ENCODE measurements around the gene MAT2B. TPM values are rescaled to one million over a fixed set of nuclear protein-coding genes. Genes with fewer than 3 reads are reported as not detected.

The MAT2B gene
- total and polyA plus RNA-seq, 2 of the 13 experiments (the other 11 are each of a cell fraction or from before 2014, with no cell fraction given), result 20.2 to 37.1 TPM

- TF ChIP-seq ATF4 (CRISPR knock-in tag; IDR thresholded peaks at IDR 0.05) (no peak; a peak in 1 of 4 replicates), CAMTA2 (CRISPR knock-in tag; IDR thresholded peaks at IDR 0.05; ENCODE audit: borderline replicate concordance) (no peak), RNF2 (conservative IDR thresholded peaks at IDR 0.05; ENCODE audit: low read depth) (peak; percentile 93), ZNF703 (CRISPR knock-in tag; IDR thresholded peaks at IDR 0.05; ENCODE audit: borderline replicate concordance) (no peak), ZNF704 (CRISPR knock-in tag; IDR thresholded peaks at IDR 0.05; ENCODE audit: borderline replicate concordance) (peak; percentile 92; the same call in 1 of the 2 replicates), HNRNPL (IDR thresholded peaks at IDR 0.05; ENCODE audit: low read depth, low read length) (0 out of 2 replicates have a peak, but pooled peaks have one; percentile 33), ZNF317 (CRISPR knock-in tag; IDR thresholded peaks at IDR 0.05) (peak; percentile 58; the same call in 1 of the 2 replicates), THAP8 (CRISPR knock-in tag; IDR thresholded peaks at IDR 0.05; ENCODE audit: borderline replicate concordance) (no peak), NFAT5 (CRISPR knock-in tag; IDR thresholded peaks at IDR 0.05) (peak; percentile 84; the same call in 1 of the 2 replicates), CREB3 (CRISPR knock-in tag; IDR thresholded peaks at IDR 0.05) (no peak), CENPT (CRISPR knock-in tag; IDR thresholded peaks at IDR 0.05; ENCODE audit: low read depth) (no peak), ZNF512 (CRISPR knock-in tag; IDR thresholded peaks at IDR 0.05) (no peak), ZBTB3 (CRISPR knock-in tag; IDR thresholded peaks at IDR 0.05; ENCODE audit: borderline replicate concordance, low read depth) (peak; percentile 52; the same call in 1 of the 2 replicates), ZBTB26 (CRISPR knock-in tag; IDR thresholded peaks at IDR 0.05; ENCODE audit: borderline replicate concordance) (peak; percentile 55; the same call in 1 of the 2 replicates), FOSL2 (CRISPR knock-in tag; IDR thresholded peaks at IDR 0.05) (peak; percentile 23)
These were observed 45.4 kb upstream of the MAT2B start, which contains the start of gene NUDCD2 (continued) for GRCh38 chr5:163459819-163460561.
